DND-41 (cell line): ENCODE results near the gene SLC32A1.

Experiments used
- CTCF ChIP-seq: IDR thresholded peaks from 2 replicates; pipeline ENCODE4 v1.5.1; 2012; ENCODE audit warnings: borderline replicate concordance, low read length, moderate library complexity, mild to moderate bottlenecking; ENCODE audit not compliant: poor library complexity, severe bottlenecking; ENCODE audit errors: extremely low read depth
- EZH2 ChIP-seq: IDR thresholded peaks from 3 replicates; pipeline ENCODE4 v1.6.1; 2012; ENCODE audit warnings: borderline replicate concordance, low read depth, mild to moderate bottlenecking, moderate library complexity, low read length, inconsistent platforms; ENCODE audit not compliant: severe bottlenecking

GRCh38 chr20:38737887-38738286, 13.6 kb downstream of the SLC32A1 start:
- TF ChIP-seq CTCF (no peak), EZH2 (no peak)
